H1 (cell line): Measurements from ENCODE around the gene SLC13A1.

Experiments used
- CBX8 ChIP-seq: fragments of 300-800, 300-1000 bp; sonication (generic); IDR thresholded peaks from 2 replicates; pipeline ENCODE4 v1.7.1; 2016; ENCODE audit warnings: low read depth, low read length, borderline replicate concordance
- PHF8 ChIP-seq: fragments of 200-600 bp; sonication (generic); conservative IDR thresholded peaks from 2 replicates; pipeline ENCODE4 v1.7.1; 2012; ENCODE audit warnings: low read depth, mild to moderate bottlenecking, inconsistent platforms, low read length, moderate library complexity
- POLR2A ChIP-seq, 2 experiments: IDR thresholded peaks; 1 replicate in 1 of 2; 2 replicates in 1 of 2; pipeline ENCODE4 v1.6.1; 2011; ENCODE audit warnings: low read depth in 2 of 2, low read length in 2 of 2, mild to moderate bottlenecking in 2 of 2; ENCODE audit errors: control extremely low read depth in 1 of 2
- RAD21 ChIP-seq, 2 experiments: IDR thresholded peaks in 1 of 2; conservative IDR thresholded peaks in 1 of 2; 2 replicates each; pipeline ENCODE4 v1.6.1; 2011; ENCODE audit warnings: low read depth in 2 of 2, low read length in 2 of 2, improper control_type of control experiment in 1 of 2, inconsistent platforms in 1 of 2, mild to moderate bottlenecking in 1 of 2, moderate library complexity in 1 of 2
- SIRT6 ChIP-seq: IDR thresholded peaks from one replicate; pipeline ENCODE4 v1.7.1; 2012; ENCODE audit warnings: low read length, inconsistent platforms
- SRF ChIP-seq: IDR thresholded peaks from 2 replicates; pipeline ENCODE4 v1.6.1; 2011; ENCODE audit warnings: mild to moderate bottlenecking, low read depth, low read length, moderate library complexity
- YY1 ChIP-seq: IDR thresholded peaks from 2 replicates; pipeline ENCODE4 v1.6.1; 2011; ENCODE audit warnings: low read depth, mild to moderate bottlenecking, low read length
- TF ChIP-seq, protein P1 (sequence below), 3 experiments: IDR thresholded peaks; 1 replicate in 2 of 3; 2 replicates in 1 of 3; pipeline versions ENCODE4 v1.5.1 to v1.6.1; 2011; ENCODE audit warnings: low read length in 3 of 3, mild to moderate bottlenecking in 3 of 3, inconsistent platforms in 2 of 3, low read depth in 1 of 3, moderate library complexity in 1 of 3; ENCODE audit not compliant: insufficient read depth in 1 of 3; ENCODE audit errors: control extremely low read depth in 1 of 3

DNA sequence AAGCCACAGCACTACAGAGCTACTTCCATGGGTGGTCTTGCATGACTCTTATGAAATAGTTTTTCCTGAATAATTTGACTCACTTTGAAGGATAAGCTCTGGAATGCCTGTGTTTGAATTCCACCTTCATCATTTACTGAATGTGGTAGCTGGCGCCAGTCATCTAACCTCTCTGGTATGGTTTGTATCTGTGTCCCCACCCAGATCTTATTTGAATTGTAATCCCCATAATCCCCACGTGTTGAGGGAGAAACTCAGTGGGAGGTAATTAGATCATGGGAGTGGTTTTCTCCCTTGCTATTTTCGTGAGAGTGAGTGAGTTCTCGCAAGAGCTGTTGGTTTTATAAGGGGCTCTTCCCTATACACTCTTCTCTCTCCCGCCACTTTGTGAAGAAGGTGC is 11.2 kb upstream of the SLC13A1 start:
- TF ChIP-seq, protein P1, sequence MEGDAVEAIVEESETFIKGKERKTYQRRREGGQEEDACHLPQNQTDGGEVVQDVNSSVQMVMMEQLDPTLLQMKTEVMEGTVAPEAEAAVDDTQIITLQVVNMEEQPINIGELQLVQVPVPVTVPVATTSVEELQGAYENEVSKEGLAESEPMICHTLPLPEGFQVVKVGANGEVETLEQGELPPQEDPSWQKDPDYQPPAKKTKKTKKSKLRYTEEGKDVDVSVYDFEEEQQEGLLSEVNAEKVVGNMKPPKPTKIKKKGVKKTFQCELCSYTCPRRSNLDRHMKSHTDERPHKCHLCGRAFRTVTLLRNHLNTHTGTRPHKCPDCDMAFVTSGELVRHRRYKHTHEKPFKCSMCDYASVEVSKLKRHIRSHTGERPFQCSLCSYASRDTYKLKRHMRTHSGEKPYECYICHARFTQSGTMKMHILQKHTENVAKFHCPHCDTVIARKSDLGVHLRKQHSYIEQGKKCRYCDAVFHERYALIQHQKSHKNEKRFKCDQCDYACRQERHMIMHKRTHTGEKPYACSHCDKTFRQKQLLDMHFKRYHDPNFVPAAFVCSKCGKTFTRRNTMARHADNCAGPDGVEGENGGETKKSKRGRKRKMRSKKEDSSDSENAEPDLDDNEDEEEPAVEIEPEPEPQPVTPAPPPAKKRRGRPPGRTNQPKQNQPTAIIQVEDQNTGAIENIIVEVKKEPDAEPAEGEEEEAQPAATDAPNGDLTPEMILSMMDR (IDR thresholded peaks at IDR 0.05; ENCODE audit: control extremely low read depth in 1 of 3, insufficient read depth in 1 of 3, low read depth in 1 of 3, low read length in 3 of 3): no peak
- TF ChIP-seq YY1 (no peak), SRF (no peak), CBX8 (no peak), POLR2A (IDR thresholded peaks at IDR 0.05; ENCODE audit: control extremely low read depth in 1 of 2, low read depth in 2 of 2, low read length in 2 of 2) (no peak), PHF8 (no peak), RAD21 (IDR thresholded peaks at IDR 0.05 in 1 of 2, conservative IDR thresholded peaks at IDR 0.05 in 1 of 2; ENCODE audit: low read depth in 2 of 2, low read length in 2 of 2) (no peak), SIRT6 (no peak)
